ENCODE measurements around the gene TACC2.

The TACC2 gene

GRCh38 chr10:122277526-122278136 lies 288.7 kb downstream of the TACC2 start:
- no peak for ATAC-seq
- TF ChIP-seq ISL1 (CRISPR knock-in tag; IDR thresholded peaks at IDR 0.05) = no peak

GRCh38 chr10:122279725-122280141 lies 290.8 kb downstream of the TACC2 start:
- TF ChIP-seq ESRRG (CRISPR knock-in tag; IDR thresholded peaks at IDR 0.05) (no peak), OSR1 (CRISPR knock-in tag; IDR thresholded peaks at IDR 0.05) (no peak)
- peak; percentile 84 for ATAC-seq

GRCh38 chr10:122280156-122280555 lies 291.2 kb downstream of the TACC2 start:
- ATAC-seq = no peak

GRCh38 chr10:122281018-122281626 lies 292.2 kb downstream of the TACC2 start:
- no peak for ATAC-seq
- TF ChIP-seq ZNF565 (CRISPR knock-in tag; conservative IDR thresholded peaks at IDR 0.05; ENCODE audit: low read depth) = no peak
- no peak for TF ChIP-seq BACH2 (CRISPR knock-in tag; IDR thresholded peaks at IDR 0.05; ENCODE audit: borderline replicate concordance)
- TF ChIP-seq TCF4 (CRISPR knock-in tag; IDR thresholded peaks at IDR 0.05; ENCODE audit: borderline replicate concordance) = no peak
- no peak for TF ChIP-seq OSR1 (CRISPR knock-in tag; IDR thresholded peaks at IDR 0.05)
- no peak for TF ChIP-seq ISL1 (CRISPR knock-in tag; IDR thresholded peaks at IDR 0.05)
- TF ChIP-seq PPARA (CRISPR knock-in tag; IDR thresholded peaks at IDR 0.05; ENCODE audit: borderline replicate concordance) = no peak
- no peak for TF ChIP-seq ARNTL (CRISPR knock-in tag; IDR thresholded peaks at IDR 0.05; ENCODE audit: borderline replicate concordance, low read depth)
- no peak for TF ChIP-seq TSHZ2 (CRISPR knock-in tag; IDR thresholded peaks at IDR 0.05)
- TF ChIP-seq ZNF70 (CRISPR knock-in tag; IDR thresholded peaks at IDR 0.05) = no peak
- no peak for TF ChIP-seq CSRNP3 (CRISPR knock-in tag; IDR thresholded peaks at IDR 0.05)
- no peak for TF ChIP-seq ZFP30 (CRISPR knock-in tag; IDR thresholded peaks at IDR 0.05)
- TF ChIP-seq CSDC2 (CRISPR knock-in tag; IDR thresholded peaks at IDR 0.05) = no peak
- TF ChIP-seq POU6F1 (CRISPR knock-in tag; IDR thresholded peaks at IDR 0.05; ENCODE audit: borderline replicate concordance, low read depth) = no peak
- no peak for TF ChIP-seq CREB5 (CRISPR knock-in tag; IDR thresholded peaks at IDR 0.05; ENCODE audit: low read depth)
- no peak for TF ChIP-seq ZC3H10 (CRISPR knock-in tag; IDR thresholded peaks at IDR 0.05)
- no peak for TF ChIP-seq PATZ1 (CRISPR knock-in tag; IDR thresholded peaks at IDR 0.05; ENCODE audit: borderline replicate concordance)
- TF ChIP-seq ZNF8 (CRISPR knock-in tag; IDR thresholded peaks at IDR 0.05) = no peak
- no peak for TF ChIP-seq SNAI2 (CRISPR knock-in tag; IDR thresholded peaks at IDR 0.05)
- TF ChIP-seq ZFP3 (CRISPR knock-in tag; IDR thresholded peaks at IDR 0.05) = no peak
- no peak for TF ChIP-seq TOX (CRISPR knock-in tag; IDR thresholded peaks at IDR 0.05; ENCODE audit: borderline replicate concordance)

More at GRCh38 chr10:122280156-122280555, 291.2 kb downstream of the TACC2 start:
- no peak for TF ChIP-seq ZFP3 (CRISPR knock-in tag; IDR thresholded peaks at IDR 0.05)
- no peak for TF ChIP-seq TOX (CRISPR knock-in tag; IDR thresholded peaks at IDR 0.05; ENCODE audit: borderline replicate concordance)

Measured in SK-N-SH treated with all-trans-retinoic acid at 6 μM for 48 hours (cell line).